OCI-LY3 (cell line): ENCODE results near the gene BNC1.

Experiments
- EZH2phosphoT487 ChIP-seq: fragments of 200-600 bp; shearing (Covaris generic); IDR thresholded peaks from 2 replicates; pipeline ENCODE4 v1.6.1; 2018; ENCODE audit warnings: antibody characterized with exemption, mixed run types, low read depth
- TF ChIP-seq, protein P1 (sequence below): fragments of 200-600, 300-600 bp; sonication (generic); IDR thresholded peaks from 2 replicates; pipeline ENCODE4 v1.5.1; 2014; ENCODE audit warnings: antibody characterized with exemption, low read length, low read depth

DNA sequence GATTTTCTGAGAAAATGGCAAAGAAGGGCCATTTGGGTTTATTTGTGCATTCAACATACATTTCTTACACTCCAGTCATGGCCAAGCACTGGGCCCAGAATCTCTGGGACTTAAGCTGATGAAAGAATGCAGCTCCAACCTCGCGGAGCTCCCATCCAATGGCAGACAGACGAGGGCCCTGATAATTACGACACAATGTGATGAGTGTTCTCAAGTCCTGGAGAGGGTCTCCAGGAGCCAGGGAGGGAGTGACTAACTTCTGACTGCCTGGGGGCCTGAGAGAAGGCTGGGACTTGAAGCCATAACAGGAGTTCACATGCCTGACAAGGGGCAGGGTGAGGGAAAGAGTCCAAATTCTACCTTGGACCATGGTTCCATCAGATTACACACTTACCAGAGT, 42.6 kb upstream of the BNC1 start:
- TF ChIP-seq, protein P1, sequence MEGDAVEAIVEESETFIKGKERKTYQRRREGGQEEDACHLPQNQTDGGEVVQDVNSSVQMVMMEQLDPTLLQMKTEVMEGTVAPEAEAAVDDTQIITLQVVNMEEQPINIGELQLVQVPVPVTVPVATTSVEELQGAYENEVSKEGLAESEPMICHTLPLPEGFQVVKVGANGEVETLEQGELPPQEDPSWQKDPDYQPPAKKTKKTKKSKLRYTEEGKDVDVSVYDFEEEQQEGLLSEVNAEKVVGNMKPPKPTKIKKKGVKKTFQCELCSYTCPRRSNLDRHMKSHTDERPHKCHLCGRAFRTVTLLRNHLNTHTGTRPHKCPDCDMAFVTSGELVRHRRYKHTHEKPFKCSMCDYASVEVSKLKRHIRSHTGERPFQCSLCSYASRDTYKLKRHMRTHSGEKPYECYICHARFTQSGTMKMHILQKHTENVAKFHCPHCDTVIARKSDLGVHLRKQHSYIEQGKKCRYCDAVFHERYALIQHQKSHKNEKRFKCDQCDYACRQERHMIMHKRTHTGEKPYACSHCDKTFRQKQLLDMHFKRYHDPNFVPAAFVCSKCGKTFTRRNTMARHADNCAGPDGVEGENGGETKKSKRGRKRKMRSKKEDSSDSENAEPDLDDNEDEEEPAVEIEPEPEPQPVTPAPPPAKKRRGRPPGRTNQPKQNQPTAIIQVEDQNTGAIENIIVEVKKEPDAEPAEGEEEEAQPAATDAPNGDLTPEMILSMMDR, result no peak
- TF ChIP-seq EZH2phosphoT487, result no peak
